NCI-H187 treated with DMSO at 0.1 percent for 48 hours (cell line): Measurements from ENCODE around the gene UPK1A.

Experiments
- DNase-seq: peaks from one replicate; lab custom pipeline; 2025; lab: John Stamatoyannopoulos, UW

UPK1A gene

DNA sequence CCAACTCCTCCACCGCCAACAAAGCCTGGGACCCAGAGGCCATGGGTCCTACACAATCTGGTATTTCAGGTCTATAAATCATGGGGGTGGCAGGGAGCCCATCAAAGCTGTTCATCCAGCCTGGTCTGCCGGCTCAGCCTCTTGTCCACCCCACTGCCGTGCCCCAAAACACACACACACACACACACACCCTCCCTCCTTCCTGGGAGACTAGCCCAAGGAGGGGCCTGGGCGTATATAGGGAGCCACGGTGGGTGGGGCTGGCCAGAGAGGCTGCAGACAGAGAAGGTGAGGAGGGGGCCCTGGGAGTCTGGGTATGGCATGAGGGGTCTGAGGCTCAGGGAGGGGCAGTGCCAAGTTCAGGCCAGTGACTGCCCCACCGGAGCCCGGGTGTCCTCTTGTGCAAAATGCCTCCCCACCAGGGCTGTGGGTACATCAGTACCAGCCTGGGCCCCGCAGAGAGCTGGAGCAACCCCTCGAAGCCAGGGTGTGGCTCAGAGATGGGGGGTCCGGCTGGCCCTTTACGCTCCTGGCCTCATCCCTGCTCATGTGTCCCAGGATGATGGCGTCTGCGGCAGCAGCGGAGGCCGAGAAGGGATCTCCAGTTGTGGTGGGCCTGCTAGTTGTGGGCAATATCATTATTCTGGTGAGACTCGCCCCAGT, at the start of gene UPK1A:
UPK1A (plus strand) TSS at position 267 of the 663 bp plus-strand sequence; CDS start at position 563, 296 bp downstream.
- DNase-seq: no peak

- no peak for DNase-seq
Observed at GRCh38 chr19:35618857-35619256, 47.5 kb upstream of the UPK1A start.

DNA sequence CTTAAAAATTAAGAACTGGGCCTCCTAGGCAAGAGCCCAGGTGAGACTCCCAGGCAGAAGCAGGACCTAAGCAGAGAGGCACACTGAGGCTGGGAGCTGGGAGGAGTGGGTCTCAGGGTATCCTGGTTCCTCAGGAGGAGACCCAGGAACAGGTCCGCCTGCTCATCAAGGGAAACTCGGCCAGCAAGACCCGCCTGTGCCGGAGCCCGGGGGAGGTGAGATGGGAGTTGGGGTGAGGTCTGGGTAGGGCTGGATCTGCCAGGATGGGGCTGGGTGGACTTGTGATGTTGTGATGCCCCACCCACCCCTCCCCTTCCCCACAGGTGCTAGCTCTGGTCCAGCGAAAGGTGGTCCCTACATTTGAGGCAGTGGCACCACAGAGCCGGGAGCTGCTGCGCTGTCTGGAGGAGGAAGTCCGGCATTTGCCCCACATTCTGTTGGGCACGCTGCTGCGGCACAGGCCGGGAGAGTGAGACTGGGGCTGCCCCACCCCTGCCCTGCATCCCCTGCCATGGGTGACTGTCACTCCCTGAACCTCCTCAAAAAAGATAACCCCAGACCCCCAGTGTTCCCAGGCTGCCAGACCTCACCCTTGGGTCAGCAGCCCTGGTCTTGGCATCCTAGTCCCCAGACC, 46.9 kb upstream of the UPK1A start:
- DNase-seq: no peak

DNA sequence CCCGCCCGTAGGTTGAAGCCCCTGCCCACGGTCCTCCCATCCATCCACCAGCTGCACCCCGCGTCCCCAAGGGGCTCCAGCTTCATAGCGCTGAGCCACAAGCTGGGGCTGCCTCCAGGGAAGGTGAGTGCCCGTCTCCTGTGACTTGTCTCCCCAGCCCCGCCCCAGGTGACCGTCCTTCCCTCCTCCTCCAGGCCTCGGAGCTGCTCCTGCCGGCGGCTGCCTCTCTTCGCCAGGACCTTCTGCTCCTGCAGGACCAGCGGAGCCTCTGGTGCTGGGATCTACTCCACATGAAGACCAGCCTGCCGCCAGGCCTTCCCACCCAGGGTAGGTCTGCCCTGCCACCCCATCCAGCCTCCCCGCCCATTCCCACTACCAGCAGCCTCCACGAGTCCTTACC, 46.3 kb upstream of the UPK1A start:
- no peak for DNase-seq

DNA sequence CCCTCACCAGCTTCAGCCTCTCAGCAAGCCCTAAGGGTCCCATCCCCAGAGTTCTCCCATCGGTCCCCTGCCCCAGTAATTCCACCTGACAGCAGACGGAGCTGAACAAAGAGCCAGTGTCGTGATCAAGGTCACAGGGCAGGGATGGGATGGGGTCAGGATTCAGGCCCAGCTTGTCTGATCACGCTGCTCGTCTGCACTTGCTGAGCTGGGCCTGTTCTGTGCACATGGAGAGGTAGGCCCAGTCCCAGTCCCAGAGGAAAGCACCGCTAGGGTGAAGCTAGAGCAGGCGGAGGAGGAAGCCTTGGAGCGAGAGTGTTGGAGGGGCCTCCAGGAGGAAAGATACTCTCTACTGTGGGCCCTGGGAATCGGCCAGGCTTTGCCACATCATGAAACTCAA, 44.6 kb upstream of the UPK1A start:
- no peak for DNase-seq

DNA sequence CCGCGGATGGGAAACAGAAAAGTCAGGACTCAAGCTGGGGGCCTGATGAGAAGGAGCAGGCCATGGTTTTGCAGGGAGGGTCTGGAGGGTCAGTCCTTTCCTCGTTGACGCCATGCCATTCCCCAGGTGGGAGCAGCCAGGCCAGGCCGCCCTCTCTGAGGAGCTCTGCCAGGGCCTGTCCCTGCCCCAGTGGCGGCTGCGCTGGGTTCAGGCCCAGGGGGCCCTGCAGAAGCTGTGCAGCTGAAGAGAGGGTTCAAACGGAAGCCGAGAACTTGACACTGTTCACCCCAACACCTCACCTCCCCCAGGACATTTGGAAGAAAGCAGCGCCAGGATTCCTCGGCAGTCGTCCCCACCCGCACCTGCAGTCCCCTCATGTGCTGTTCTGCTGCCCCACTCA, 43.6 kb upstream of the UPK1A start:
- DNase-seq: no peak

- no peak for DNase-seq
Observed at GRCh38 chr19:35623327-35624010, 42.8 kb upstream of the UPK1A start.

DNA sequence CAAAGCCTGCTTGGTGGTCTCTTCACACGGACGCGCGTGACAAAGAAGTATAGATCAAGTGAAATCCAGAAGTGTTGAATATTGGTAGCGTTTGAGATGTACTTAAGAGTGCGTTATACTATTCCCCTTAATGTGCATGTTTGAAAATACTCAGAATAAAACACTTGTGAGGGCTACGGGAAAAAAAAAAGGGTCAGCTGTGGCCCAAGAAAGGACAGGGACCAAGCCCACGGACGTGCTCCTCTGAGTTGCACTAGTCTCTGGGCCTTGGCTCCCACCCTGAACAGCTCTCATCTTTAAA, 38.1 kb upstream of the UPK1A start:
- no peak for DNase-seq

DNA sequence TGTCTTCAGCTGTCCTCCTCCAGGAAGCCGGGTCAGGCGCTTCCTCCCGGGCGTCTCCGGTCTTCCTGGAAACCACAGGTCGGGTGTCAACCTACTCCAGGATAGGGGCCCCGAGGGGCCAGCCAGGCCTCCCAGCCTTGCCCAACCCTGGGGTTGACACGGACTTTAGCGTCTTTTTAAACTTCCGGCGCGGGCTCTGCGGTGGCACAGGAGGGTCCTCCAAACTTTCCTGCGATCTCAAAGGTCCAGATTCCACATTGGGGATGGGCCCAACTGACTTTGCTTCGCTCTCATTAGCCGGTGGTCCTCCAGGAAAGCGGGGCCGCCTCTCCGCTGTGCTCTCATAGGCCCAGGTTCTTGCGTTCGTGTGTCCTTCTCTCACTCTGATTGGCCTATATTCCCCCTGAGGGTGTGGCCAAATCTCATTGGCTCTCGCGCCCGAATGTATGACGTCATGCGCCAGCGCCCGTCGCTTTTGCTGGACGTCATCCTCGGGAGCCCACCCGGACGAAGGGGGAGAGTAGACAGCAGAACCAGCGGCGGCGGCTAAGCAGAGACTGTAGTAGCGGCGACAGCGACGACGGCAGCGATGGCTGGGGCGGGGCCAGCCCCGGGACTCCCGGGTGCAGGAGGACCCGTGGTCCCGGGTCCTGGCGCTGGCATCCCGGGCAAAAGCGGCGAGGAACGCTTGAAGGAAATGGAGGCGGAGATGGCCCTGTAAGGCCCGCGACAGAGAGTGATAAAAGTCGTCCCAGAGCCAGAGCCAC, 37.6 kb upstream of the UPK1A start, which contains the start of gene RBM42:
RBM42 (plus strand) TSS at position 472 of the 767 bp plus-strand sequence; CDS start at position 590, 118 bp downstream.
- DNase-seq: peak; percentile 95

DNA sequence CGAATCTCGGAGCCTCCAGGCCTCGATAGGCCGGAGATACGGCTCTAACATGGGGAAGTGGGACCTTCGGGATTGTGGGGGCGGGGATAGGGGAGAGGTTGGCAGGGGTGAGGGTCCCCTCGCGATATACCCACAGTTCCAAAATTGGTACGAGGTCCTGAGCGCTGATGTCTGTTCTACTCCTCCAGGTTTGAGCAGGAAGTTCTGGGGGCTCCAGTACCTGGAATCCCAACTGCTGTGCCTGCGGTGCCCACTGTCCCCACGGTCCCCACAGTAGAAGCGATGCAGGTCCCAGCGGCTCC, 37.0 kb upstream of the UPK1A start:
- no peak for DNase-seq

- no peak for DNase-seq
Observed at GRCh38 chr19:35633727-35634440, 32.4 kb upstream of the UPK1A start.

GRCh38 chr19:35636651-35637050, 29.7 kb upstream of the UPK1A start:
- no peak for DNase-seq

GRCh38 chr19:35637165-35637564, 29.2 kb upstream of the UPK1A start:
- DNase-seq: no peak

- no peak for DNase-seq
Observed at GRCh38 chr19:35639321-35639639, 27.0 kb upstream of the UPK1A start.

- no peak for DNase-seq
Observed at GRCh38 chr19:35639863-35640262, 26.5 kb upstream of the UPK1A start.

DNA sequence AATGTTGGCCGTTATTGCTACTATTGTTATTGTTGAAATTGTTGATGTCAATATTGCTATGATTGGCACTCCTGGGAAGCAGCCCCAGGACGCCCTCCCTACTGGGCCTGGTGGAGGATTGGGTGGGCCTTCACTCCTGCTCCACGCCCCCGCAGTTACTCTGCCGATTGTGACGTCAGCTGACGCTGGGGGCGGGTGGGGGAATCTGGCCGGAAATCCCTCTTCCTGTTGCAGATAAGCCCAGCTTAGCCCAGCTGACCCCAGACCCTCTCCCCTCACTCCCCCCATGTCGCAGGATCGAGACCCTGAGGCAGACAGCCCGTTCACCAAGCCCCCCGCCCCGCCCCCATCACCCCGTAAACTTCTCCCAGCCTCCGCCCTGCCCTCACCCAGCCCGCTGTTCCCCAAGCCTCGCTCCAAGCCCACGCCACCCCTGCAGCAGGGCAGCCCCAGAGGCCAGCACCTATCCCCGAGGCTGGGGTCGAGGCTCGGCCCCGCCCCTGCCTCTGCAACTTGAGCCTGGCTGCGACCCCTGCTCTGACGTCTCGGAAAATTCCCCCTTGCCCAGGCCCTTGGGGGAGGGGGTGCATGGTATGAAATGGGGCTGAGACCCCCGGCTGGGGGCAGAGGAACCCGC, 24.7 kb upstream of the UPK1A start, which contains the start of gene ETV2:
ETV2 (plus strand) TSS at position 231 of the 637 bp plus-strand sequence. CDS start 716 bp downstream, outside the sequence.
- no peak for DNase-seq

- DNase-seq: no peak
Observed at GRCh38 chr19:35642312-35642711, 24.0 kb upstream of the UPK1A start.

- no peak for DNase-seq
Observed at GRCh38 chr19:35642798-35643254, 23.5 kb upstream of the UPK1A start.

DNA sequence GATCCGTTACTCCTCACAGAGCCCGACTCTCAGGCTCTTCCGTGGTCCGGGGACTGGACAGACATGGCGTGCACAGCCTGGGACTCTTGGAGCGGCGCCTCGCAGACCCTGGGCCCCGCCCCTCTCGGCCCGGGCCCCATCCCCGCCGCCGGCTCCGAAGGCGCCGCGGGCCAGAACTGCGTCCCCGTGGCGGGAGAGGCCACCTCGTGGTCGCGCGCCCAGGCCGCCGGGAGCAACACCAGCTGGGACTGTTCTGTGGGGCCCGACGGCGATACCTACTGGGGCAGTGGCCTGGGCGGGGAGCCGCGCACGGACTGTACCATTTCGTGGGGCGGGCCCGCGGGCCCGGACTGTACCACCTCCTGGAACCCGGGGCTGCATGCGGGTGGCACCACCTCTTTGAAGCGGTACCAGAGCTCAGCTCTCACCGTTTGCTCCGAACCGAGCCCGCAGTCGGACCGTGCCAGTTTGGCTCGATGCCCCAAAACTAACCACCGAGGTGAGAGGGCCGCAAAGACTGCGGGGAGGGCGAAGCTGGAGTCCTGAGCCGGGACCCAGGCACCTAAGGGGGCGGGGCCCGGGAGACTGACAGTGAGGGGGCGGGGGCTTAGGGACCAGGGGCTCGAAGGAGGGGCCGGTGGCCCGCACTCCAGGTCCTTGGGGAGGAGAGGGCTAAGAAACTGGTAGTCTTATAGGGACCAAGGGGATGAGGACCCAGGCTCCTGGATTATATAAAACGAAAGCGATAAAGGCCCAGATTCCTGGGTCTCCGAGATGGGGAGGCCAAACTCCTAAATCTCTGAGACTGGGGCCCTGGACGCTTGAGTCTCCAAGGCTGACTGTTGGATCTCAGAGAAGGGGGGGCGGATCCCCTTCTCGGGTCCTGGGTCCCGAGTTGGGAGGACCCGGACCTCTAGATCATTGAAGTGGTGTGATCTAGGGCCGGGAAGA, 22.8 kb upstream of the UPK1A start:
- DNase-seq: peak; percentile 17

DNA sequence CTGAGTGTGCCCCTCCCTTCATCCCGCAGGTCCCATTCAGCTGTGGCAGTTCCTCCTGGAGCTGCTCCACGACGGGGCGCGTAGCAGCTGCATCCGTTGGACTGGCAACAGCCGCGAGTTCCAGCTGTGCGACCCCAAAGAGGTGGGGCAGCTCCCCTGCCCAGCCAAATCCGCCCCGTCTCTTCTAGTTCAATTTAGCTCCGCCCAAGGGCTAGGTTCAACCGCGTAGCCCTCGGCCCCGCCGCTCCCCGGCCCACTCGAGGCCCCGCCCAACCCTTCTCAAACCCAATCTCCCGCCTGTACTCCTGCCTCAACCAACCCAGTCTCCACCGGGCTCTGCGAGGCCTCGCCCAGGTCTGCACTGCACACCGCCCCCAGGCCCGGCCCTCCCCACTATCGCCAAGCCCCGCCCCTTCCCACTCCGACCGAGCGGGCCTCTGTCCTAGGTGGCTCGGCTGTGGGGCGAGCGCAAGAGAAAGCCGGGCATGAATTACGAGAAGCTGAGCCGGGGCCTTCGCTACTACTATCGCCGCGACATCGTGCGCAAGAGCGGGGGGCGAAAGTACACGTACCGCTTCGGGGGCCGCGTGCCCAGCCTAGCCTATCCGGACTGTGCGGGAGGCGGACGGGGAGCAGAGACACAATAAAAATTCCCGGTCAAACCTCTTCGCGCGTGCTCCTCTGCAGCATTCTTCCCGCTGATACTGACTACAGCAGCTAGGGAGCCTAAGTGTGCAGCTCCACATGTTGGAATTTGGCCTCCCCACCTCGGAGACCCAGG, 21.9 kb upstream of the UPK1A start:
- DNase-seq: peak; percentile 93
